PFSK-1 (cell line): ENCODE measurements around the gene SGCA.

Source experiments
- TAF1 ChIP-seq: IDR thresholded peaks from 2 replicates; pipeline ENCODE4 v1.6.1; 2012; ENCODE audit warnings: low read length, control low read depth, borderline replicate concordance; ENCODE audit not compliant: insufficient read depth
- TF ChIP-seq, protein P1 (sequence below), 2 experiments: IDR thresholded peaks; 2 replicates each; pipeline versions ENCODE4 v1.6.1 to v1.8.0; 2011 to 2012; ENCODE audit warnings: low read depth in 2 of 2, low read length in 2 of 2, control low read depth in 1 of 2, inconsistent platforms in 1 of 2, mild to moderate bottlenecking in 1 of 2, moderate library complexity in 1 of 2; ENCODE audit not compliant: insufficient read depth in 1 of 2

DNA sequence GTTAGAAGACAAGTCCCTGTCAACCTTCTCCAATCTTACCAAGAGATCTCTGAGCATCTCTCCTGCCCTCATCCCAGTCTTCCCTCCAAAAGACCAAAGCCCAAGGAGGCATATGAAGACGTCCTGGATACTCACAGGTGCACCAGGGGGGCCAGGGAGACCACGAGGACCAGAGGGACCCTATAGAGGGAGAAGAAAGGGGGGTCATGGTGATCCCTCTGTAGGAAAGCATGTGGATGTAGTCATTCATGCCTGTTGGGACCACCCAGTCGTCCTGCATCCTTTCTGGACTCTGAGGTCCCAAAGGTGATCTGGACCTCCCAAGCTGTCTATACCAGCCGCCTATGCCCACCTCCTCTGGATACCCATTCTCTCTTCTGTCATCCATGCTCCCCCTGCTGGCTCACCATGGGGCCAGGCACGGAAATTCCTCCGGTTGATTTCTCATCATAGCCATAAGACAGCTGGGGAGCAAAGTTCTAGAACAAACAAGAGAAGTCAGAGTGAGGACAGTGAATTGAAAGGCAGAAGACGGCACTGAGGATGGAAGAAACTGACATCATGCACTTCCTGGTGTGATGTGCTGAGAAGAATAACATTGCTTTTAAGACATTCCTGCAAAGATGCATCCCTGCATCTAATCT lies 32.3 kb downstream of the SGCA start:
- no peak for TF ChIP-seq TAF1
- TF ChIP-seq, protein P1, sequence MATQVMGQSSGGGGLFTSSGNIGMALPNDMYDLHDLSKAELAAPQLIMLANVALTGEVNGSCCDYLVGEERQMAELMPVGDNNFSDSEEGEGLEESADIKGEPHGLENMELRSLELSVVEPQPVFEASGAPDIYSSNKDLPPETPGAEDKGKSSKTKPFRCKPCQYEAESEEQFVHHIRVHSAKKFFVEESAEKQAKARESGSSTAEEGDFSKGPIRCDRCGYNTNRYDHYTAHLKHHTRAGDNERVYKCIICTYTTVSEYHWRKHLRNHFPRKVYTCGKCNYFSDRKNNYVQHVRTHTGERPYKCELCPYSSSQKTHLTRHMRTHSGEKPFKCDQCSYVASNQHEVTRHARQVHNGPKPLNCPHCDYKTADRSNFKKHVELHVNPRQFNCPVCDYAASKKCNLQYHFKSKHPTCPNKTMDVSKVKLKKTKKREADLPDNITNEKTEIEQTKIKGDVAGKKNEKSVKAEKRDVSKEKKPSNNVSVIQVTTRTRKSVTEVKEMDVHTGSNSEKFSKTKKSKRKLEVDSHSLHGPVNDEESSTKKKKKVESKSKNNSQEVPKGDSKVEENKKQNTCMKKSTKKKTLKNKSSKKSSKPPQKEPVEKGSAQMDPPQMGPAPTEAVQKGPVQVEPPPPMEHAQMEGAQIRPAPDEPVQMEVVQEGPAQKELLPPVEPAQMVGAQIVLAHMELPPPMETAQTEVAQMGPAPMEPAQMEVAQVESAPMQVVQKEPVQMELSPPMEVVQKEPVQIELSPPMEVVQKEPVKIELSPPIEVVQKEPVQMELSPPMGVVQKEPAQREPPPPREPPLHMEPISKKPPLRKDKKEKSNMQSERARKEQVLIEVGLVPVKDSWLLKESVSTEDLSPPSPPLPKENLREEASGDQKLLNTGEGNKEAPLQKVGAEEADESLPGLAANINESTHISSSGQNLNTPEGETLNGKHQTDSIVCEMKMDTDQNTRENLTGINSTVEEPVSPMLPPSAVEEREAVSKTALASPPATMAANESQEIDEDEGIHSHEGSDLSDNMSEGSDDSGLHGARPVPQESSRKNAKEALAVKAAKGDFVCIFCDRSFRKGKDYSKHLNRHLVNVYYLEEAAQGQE (IDR thresholded peaks at IDR 0.05; ENCODE audit: insufficient read depth in 1 of 2, low read depth in 2 of 2, low read length in 2 of 2) = no peak
